Panc1 (cell line): Measurements from ENCODE around the gene CDH23.

ENCODE experiments used
- CTCF ChIP-seq: fragments of 450-650 bp; IDR thresholded peaks from 2 replicates; pipeline ENCODE4 v1.5.1; 2017; ENCODE audit warnings: mild to moderate bottlenecking
- POLR2AphosphoS5 ChIP-seq: IDR thresholded peaks from 2 replicates; pipeline ENCODE4 v1.6.1; 2012; ENCODE audit warnings: mild to moderate bottlenecking, low read depth, low read length, moderate library complexity
- REST ChIP-seq, 2 experiments: IDR thresholded peaks; 2 replicates each; pipeline ENCODE4 v1.6.1; 2011 to 2012; ENCODE audit warnings: low read depth in 2 of 2, control low read depth in 1 of 2, low read length in 1 of 2, mild to moderate bottlenecking in 1 of 2, moderate library complexity in 1 of 2; ENCODE audit not compliant: insufficient read depth in 1 of 2
- SIN3A ChIP-seq: IDR thresholded peaks from 2 replicates; pipeline ENCODE4 v1.6.1; 2012; ENCODE audit warnings: low read depth, mild to moderate bottlenecking, low read length, moderate library complexity, borderline replicate concordance; ENCODE audit not compliant: insufficient read depth
- TCF7L2 ChIP-seq: IDR thresholded peaks from 2 replicates; pipeline ENCODE4 v1.6.1; 2011; ENCODE audit warnings: mild to moderate bottlenecking, low read depth, low read length, inconsistent platforms

DNA sequence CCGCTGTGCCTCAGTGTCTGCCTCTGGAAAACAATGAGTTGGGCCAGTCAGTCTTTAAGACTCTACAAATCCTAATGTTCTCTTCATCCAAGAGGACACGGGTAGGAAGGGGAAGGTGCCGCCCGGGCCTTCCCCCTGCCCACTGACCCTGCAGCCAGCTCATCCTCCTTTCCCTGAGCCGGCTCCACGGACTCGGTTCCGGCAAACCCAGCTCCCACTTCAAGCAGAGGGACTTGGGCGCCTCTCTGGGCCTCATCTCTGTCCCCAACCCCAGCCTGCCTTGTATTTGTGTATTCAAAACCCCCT is 227.2 kb downstream of the CDH23 start:
- TF ChIP-seq CTCF (no peak), POLR2AphosphoS5 (no peak), REST (IDR thresholded peaks at IDR 0.05; ENCODE audit: insufficient read depth in 1 of 2, low read depth in 2 of 2, low read length in 1 of 2) (no peak), TCF7L2 (no peak), SIN3A (no peak)
